ENCODE data around the gene POLR2M.

DNA sequence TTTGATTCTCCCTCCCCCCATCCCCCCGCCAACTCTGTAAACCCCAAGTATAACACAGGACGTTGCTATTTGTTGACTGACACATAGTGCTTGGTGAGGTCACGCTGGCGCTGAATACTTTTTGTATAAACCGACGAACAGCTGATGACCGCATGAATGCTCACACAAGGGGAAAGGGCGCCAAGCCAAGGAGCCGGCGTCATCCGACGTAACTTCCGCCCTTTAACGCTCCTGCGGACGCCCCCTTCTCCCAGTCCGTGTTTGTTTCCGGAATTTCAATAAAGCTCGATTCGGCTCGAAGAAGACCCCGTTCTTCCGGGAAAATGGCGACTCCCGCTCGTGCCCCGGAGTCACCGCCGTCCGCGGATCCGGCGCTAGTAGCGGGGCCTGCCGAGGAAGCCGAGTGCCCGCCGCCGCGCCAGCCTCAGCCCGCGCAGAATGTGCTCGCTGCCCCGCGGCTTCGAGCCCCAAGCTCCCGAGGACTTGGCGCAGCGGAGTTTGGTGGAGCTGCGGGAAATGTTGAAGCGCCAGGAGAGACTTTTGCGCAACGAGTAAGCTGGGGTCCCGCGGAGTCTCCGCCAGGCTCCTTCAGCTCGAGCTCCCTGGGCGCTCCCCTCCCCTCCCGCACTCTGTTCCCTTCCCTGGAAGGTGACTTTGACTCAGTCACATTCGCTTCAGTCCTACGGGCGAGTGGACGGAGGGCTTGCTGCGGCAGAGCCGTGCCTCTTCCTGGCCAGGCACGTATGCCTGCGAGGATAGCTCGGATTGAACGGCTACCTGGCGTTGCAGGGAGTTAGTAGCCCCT is at the start of gene POLR2M:
- TF ChIP-seq, protein P1, sequence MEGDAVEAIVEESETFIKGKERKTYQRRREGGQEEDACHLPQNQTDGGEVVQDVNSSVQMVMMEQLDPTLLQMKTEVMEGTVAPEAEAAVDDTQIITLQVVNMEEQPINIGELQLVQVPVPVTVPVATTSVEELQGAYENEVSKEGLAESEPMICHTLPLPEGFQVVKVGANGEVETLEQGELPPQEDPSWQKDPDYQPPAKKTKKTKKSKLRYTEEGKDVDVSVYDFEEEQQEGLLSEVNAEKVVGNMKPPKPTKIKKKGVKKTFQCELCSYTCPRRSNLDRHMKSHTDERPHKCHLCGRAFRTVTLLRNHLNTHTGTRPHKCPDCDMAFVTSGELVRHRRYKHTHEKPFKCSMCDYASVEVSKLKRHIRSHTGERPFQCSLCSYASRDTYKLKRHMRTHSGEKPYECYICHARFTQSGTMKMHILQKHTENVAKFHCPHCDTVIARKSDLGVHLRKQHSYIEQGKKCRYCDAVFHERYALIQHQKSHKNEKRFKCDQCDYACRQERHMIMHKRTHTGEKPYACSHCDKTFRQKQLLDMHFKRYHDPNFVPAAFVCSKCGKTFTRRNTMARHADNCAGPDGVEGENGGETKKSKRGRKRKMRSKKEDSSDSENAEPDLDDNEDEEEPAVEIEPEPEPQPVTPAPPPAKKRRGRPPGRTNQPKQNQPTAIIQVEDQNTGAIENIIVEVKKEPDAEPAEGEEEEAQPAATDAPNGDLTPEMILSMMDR (IDR thresholded peaks at IDR 0.05; ENCODE audit: poor library complexity, severe bottlenecking), result peak; percentile 24
- TF ChIP-seq POLR2AphosphoS5 (IDR thresholded peaks at IDR 0.05) (peak; percentile 84), RAD21 (conservative IDR thresholded peaks at IDR 0.05) (peak; percentile 38), SMC3 (conservative IDR thresholded peaks at IDR 0.05; ENCODE audit: poor library complexity) (peak; percentile 42), EZH2 (IDR thresholded peaks at IDR 0.05; ENCODE audit: borderline replicate concordance, insufficient read depth, low read length, poor library complexity, severe bottlenecking) (no peak), EP300 (conservative IDR thresholded peaks at IDR 0.05; ENCODE audit: poor library complexity, severe bottlenecking) (peak; percentile 79), TAF1 (IDR thresholded peaks at IDR 0.05; ENCODE audit: low read depth) (no peak), MXI1 (conservative IDR thresholded peaks at IDR 0.05; ENCODE audit: poor library complexity, severe bottlenecking) (peak; percentile 89)
- TF ChIP-seq, protein P2, sequence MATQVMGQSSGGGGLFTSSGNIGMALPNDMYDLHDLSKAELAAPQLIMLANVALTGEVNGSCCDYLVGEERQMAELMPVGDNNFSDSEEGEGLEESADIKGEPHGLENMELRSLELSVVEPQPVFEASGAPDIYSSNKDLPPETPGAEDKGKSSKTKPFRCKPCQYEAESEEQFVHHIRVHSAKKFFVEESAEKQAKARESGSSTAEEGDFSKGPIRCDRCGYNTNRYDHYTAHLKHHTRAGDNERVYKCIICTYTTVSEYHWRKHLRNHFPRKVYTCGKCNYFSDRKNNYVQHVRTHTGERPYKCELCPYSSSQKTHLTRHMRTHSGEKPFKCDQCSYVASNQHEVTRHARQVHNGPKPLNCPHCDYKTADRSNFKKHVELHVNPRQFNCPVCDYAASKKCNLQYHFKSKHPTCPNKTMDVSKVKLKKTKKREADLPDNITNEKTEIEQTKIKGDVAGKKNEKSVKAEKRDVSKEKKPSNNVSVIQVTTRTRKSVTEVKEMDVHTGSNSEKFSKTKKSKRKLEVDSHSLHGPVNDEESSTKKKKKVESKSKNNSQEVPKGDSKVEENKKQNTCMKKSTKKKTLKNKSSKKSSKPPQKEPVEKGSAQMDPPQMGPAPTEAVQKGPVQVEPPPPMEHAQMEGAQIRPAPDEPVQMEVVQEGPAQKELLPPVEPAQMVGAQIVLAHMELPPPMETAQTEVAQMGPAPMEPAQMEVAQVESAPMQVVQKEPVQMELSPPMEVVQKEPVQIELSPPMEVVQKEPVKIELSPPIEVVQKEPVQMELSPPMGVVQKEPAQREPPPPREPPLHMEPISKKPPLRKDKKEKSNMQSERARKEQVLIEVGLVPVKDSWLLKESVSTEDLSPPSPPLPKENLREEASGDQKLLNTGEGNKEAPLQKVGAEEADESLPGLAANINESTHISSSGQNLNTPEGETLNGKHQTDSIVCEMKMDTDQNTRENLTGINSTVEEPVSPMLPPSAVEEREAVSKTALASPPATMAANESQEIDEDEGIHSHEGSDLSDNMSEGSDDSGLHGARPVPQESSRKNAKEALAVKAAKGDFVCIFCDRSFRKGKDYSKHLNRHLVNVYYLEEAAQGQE (IDR thresholded peaks at IDR 0.05; ENCODE audit: borderline replicate concordance), result peak; percentile 84
